Measurements from ENCODE around the gene NT5E. TPM values are rescaled to one million over a fixed set of nuclear protein-coding genes. Genes with fewer than 3 reads are reported as not detected.

The NT5E gene
- total RNA-seq, 1 experiment from 2014 or later = 112 TPM

- H3K27me3 Mint-ChIP-seq (ENCODE audit: insufficient read depth, unreplicated experiment) = no peaks in the 10 kb centered on the region
- no peak for DNase-seq (ENCODE audit: unreplicated experiment)
- peaks cover 10% of the 10 kb centered on the region for H3K4me1 Mint-ChIP-seq (ENCODE audit: insufficient read depth, unreplicated experiment)
- H3K27ac Mint-ChIP-seq (ENCODE audit: low read depth, unreplicated experiment) = no peak overlapping the region
- no peaks in the 10 kb centered on the region for H3K36me3 Mint-ChIP-seq (ENCODE audit: insufficient read depth, unreplicated experiment)
- H3K4me3 Mint-ChIP-seq (ENCODE audit: unreplicated experiment) = no peak overlapping the region
- POLR2A ChIA-PET = interaction anchor here (0.7 to 1.3 kb wide), 2 partner anchors 20 to 28 kb away, joined by 3 to 5 read pairs; no protein-coding TSS in a partner anchor
- no peak for TF ChIP-seq CTCF (IDR thresholded peaks at IDR 0.05; ENCODE audit: unreplicated experiment)
- peaks cover 7% of the 10 kb centered on the region for H3K9me3 Mint-ChIP-seq (ENCODE audit: unreplicated experiment)
- CTCF ChIA-PET = interaction anchor here (0.6 to 1.3 kb wide), 5 partner anchors 9 to 153 kb away, joined by 3 to 7 read pairs (median 5); no protein-coding TSS in a partner anchor
- intact Hi-C loops (cut with micrococcal nuclease) = no loop called here
- BruUV-seq (replicated peaks) = no TSS peak
Observed at GRCh38 chr6:85443349-85444117, 6.3 kb upstream of the NT5E start.

- POLR2A ChIA-PET = interaction anchor here (0.6 to 6.0 kb wide), 17 partner anchors 9 to 1704 kb away, joined by 3 to 107 read pairs (median 4); partner anchors contain the start of gene SYNCRIP
- BruUV-seq (replicated peaks) = no TSS peak
- Mint-ChIP-seq H3K27ac (ENCODE audit: low read depth, unreplicated experiment) (peak overlapping the region; percentile 92), H3K4me1 (ENCODE audit: insufficient read depth, unreplicated experiment) (peaks cover 47% of the 10 kb centered on the region), H3K9me3 (ENCODE audit: unreplicated experiment) (no peaks in the 10 kb centered on the region), H3K27me3 (ENCODE audit: insufficient read depth, unreplicated experiment) (no peaks in the 10 kb centered on the region), H3K36me3 (ENCODE audit: insufficient read depth, unreplicated experiment) (peaks cover 7% of the 10 kb centered on the region), H3K4me3 (ENCODE audit: unreplicated experiment) (peak overlapping the region; percentile 88)
- CTCF ChIA-PET = interaction anchor here (0.6 to 4.8 kb wide), 12 partner anchors 9 to 101 kb away, joined by 3 to 58 read pairs (median 6); no protein-coding TSS in a partner anchor
- no peak for TF ChIP-seq CTCF (IDR thresholded peaks at IDR 0.05; ENCODE audit: unreplicated experiment)
- intact Hi-C loops (cut with micrococcal nuclease) = loop anchor here (2.0 kb wide), 1 partner anchor 95 kb away; no protein-coding TSS in a partner anchor
- DNase-seq (ENCODE audit: unreplicated experiment) = peak; percentile 44
Observed at GRCh38 chr6:85449388-85449817, 480 bp upstream of the NT5E start.

GRCh38 chr6:85451565-85452306 lies 1.9 kb downstream of the NT5E start:
- CTCF ChIA-PET = interaction anchor here (0.6 to 4.8 kb wide), 16 partner anchors 7 to 97 kb away, joined by 3 to 58 read pairs (median 4); no protein-coding TSS in a partner anchor
- Mint-ChIP-seq H3K27ac (ENCODE audit: low read depth, unreplicated experiment) (peak overlapping the region; percentile 92), H3K4me1 (ENCODE audit: insufficient read depth, unreplicated experiment) (peaks cover 54% of the 10 kb centered on the region), H3K9me3 (ENCODE audit: unreplicated experiment) (no peaks in the 10 kb centered on the region), H3K36me3 (ENCODE audit: insufficient read depth, unreplicated experiment) (peaks cover 7% of the 10 kb centered on the region), H3K27me3 (ENCODE audit: insufficient read depth, unreplicated experiment) (no peaks in the 10 kb centered on the region), H3K4me3 (ENCODE audit: unreplicated experiment) (peak overlapping the region; percentile 88)
- POLR2A ChIA-PET = interaction anchor here (0.6 to 6.0 kb wide), 12 partner anchors 10 to 226 kb away, joined by 3 to 107 read pairs (median 4); no protein-coding TSS in a partner anchor
- no TSS peak for BruUV-seq (replicated peaks)
- no peak for DNase-seq (ENCODE audit: unreplicated experiment)
- TF ChIP-seq CTCF (IDR thresholded peaks at IDR 0.05; ENCODE audit: unreplicated experiment) = no peak
- intact Hi-C loops (cut with micrococcal nuclease) = loop anchor here (1.0 kb wide), 1 partner anchor 13 kb away; no protein-coding TSS in a partner anchor
